Right atrium auricular region (tissue), 2 donors: ENCODE measurements around the gene PDK4. TPM values are rescaled to one million over a fixed set of nuclear protein-coding genes. Genes with fewer than 3 reads are reported as not detected.
A peak's percentile ranks its signal among the peaks of the same experiment; 100 is the strongest.
"Not testable (repeated sequence)": the region's sequence is repeated elsewhere in the genome, so short reads cannot be mapped to it uniquely, and the experiment has no call there.

Experiments used
- DNase-seq: peaks from one replicate; pipeline ENCODE4 v3.0.0-alpha.2; 2019; ENCODE audit warnings: low spot score
- H3K27ac ChIP-seq, 2 donors: fragments of 200-600 bp; sonication (generic); 1 replicate in 1 of 2; 2 replicates in 1 of 2; pipeline ENCODE4 v1.5.1; 2016 to 2019
- H3K27me3 ChIP-seq, 2 donors: fragments of 200-600 bp; sonication (generic); one replicate each; pipeline versions ENCODE4 v1.5.1 to v1.6.0; 2017 to 2019
- H3K36me3 ChIP-seq: fragments of 200-600 bp; sonication (generic); one replicate; pipeline ENCODE4 v1.5.1; 2016
- H3K4me1 ChIP-seq, 2 donors: fragments of 200-600 bp; sonication (generic); one replicate each; pipeline versions ENCODE4 v1.5.1 to v1.6.0; 2017 to 2019
- H3K4me3 ChIP-seq, 2 donors: fragments of 200-600 bp; sonication (generic); 1 replicate in 1 of 2; 2 replicates in 1 of 2; pipeline ENCODE4 v1.5.1; 2017 to 2019; ENCODE audit warnings: mild to moderate bottlenecking in 1 of 2, moderate library complexity in 1 of 2
- H3K9me3 ChIP-seq, 2 donors: fragments of 200-600 bp; sonication (generic); one replicate each; pipeline ENCODE4 v1.5.1; 2019
- CTCF ChIP-seq, 2 donors: fragments of 200-600 bp; sonication (generic); IDR thresholded peaks; one replicate each; pipeline ENCODE4 v1.5.1; 2019; ENCODE audit warnings: antibody characterized with exemption in 2 of 2
- total RNA-seq, 2 donors: library from RNA; depleted of rRNA; stranded (reverse); fragments of >200 nt; gene quantifications; one replicate each; pipeline ENCODE4 v1.1.0, GENCODE V29; 2016

Gene PDK4
- total RNA-seq, 2 donors from 2014 or later: 337 to 712 TPM

- no peaks in the 10 kb centered on the region for H3K36me3 ChIP-seq
- H3K4me1 ChIP-seq: peaks cover 0 to 44% of the 10 kb centered on the region in 2 donors
- peak overlapping the region; percentile 73 to 97 for H3K27ac ChIP-seq
- no peak for TF ChIP-seq CTCF (IDR thresholded peaks at IDR 0.05)
- peak overlapping the region; percentile 10 to 12 for H3K4me3 ChIP-seq
- no peak for DNase-seq
- H3K27me3 ChIP-seq: no peaks in the 10 kb centered on the region
- H3K9me3 ChIP-seq: peaks cover 0 to 6% of the 10 kb centered on the region in 2 donors
Observed at GRCh38 chr7:95609277-95609971, 13.1 kb upstream of the PDK4 start.

GRCh38 chr7:95608359-95609173, 12.2 kb upstream of the PDK4 start:
- peak; percentile 99 for DNase-seq
- Histone ChIP-seq H3K9me3 (no peaks in the 10 kb centered on the region), H3K27me3 (no peaks in the 10 kb centered on the region), H3K4me1 (peaks cover 0 to 44% of the 10 kb centered on the region in 2 donors), H3K27ac (peak overlapping the region; percentile 73 to 97), H3K36me3 (no peaks in the 10 kb centered on the region), H3K4me3 (peak overlapping the region in 1 of 2 donors; percentile 9)
- no peak for TF ChIP-seq CTCF (IDR thresholded peaks at IDR 0.05)

- no peak for DNase-seq
- no peak for TF ChIP-seq CTCF (IDR thresholded peaks at IDR 0.05)
- no peak overlapping the region for H3K4me3 ChIP-seq
Observed at GRCh38 chr7:95607561-95607960, 11.2 kb upstream of the PDK4 start.

GRCh38 chr7:95605275-95605674, 9.0 kb upstream of the PDK4 start:
- Histone ChIP-seq H3K27me3 (no peaks in the 10 kb centered on the region), H3K9me3 (no peaks in the 10 kb centered on the region), H3K4me1 (peaks cover 0 to 38% of the 10 kb centered on the region in 2 donors), H3K36me3 (no peaks in the 10 kb centered on the region), H3K27ac (peak overlapping the region; percentile 8 to 97), H3K4me3 (no peak overlapping the region)
- DNase-seq: no peak
- no peak for TF ChIP-seq CTCF (IDR thresholded peaks at IDR 0.05)

More at GRCh38 chr7:95607561-95607960, 11.2 kb upstream of the PDK4 start:
- H3K9me3 ChIP-seq: no peaks in the 10 kb centered on the region
- no peaks in the 10 kb centered on the region for H3K36me3 ChIP-seq
- H3K4me1 ChIP-seq: peaks cover 0 to 45% of the 10 kb centered on the region in 2 donors
- H3K27ac ChIP-seq: peak overlapping the region; percentile 73 to 97
- no peaks in the 10 kb centered on the region for H3K27me3 ChIP-seq

GRCh38 chr7:95604811-95605210, 8.5 kb upstream of the PDK4 start:
- not testable (repeated sequence) for H3K9me3 ChIP-seq, DNase-seq, H3K4me3 ChIP-seq, H3K36me3 ChIP-seq, H3K27me3 ChIP-seq
- Histone ChIP-seq H3K27ac (peak overlapping the region in 1 of 2 donors; percentile 97), H3K4me1 (peaks cover 0 to 34% of the 10 kb centered on the region in 2 donors)

- H3K27me3 ChIP-seq, H3K36me3 ChIP-seq, DNase-seq, H3K4me3 ChIP-seq, H3K9me3 ChIP-seq: not testable (repeated sequence)
- peak overlapping the region in 1 of 2 donors; percentile 51 for H3K27ac ChIP-seq
- H3K4me1 ChIP-seq: peaks cover 0 to 34% of the 10 kb centered on the region in 2 donors
Observed at GRCh38 chr7:95604397-95604796, 8.1 kb upstream of the PDK4 start.
